ENCODE results near the gene CREB3L2.
"Not testable (repeated sequence)": the region's sequence is repeated elsewhere in the genome, so short reads cannot be mapped to it uniquely, and the experiment has no call there.

CREB3L2 gene

GRCh38 chr7:137909042-137909441, 92.8 kb downstream of the CREB3L2 start:
- Histone ChIP-seq H3K4me1 (ENCODE audit: control insufficient read depth, insufficient read depth, low read length) (no peaks in the 10 kb centered on the region), H3K4me3 (ENCODE audit: low read length) (no peak overlapping the region), H3K9me3 (ENCODE audit: control insufficient read depth, low read length) (no peaks in the 10 kb centered on the region), H3K27me3 (replicated peaks; ENCODE audit: control insufficient read depth, insufficient read depth, low read length) (no peaks in the 10 kb centered on the region), H3K36me3 (ENCODE audit: control insufficient read depth, insufficient read depth, low read length, severe bottlenecking) (peaks cover 84% of the 10 kb centered on the region), H3K9ac (ENCODE audit: low read length) (no peak overlapping the region)
- no peak for DNase-seq (ENCODE audit: low read depth)

- Histone ChIP-seq H3K4me3 (ENCODE audit: low read length) (no peak overlapping the region), H3K9ac (ENCODE audit: low read length) (no peak overlapping the region), H3K4me1 (ENCODE audit: control insufficient read depth, insufficient read depth, low read length) (peaks cover 3% of the 10 kb centered on the region), H3K9me3 (ENCODE audit: control insufficient read depth, low read length) (no peaks in the 10 kb centered on the region), H3K36me3 (ENCODE audit: control insufficient read depth, insufficient read depth, low read length, severe bottlenecking) (peaks cover 82% of the 10 kb centered on the region), H3K27me3 (replicated peaks; ENCODE audit: control insufficient read depth, insufficient read depth, low read length) (no peaks in the 10 kb centered on the region)
- no peak for DNase-seq (ENCODE audit: low read depth)
Observed at GRCh38 chr7:137908106-137908505, 93.8 kb downstream of the CREB3L2 start.

- not testable (repeated sequence) for DNase-seq (ENCODE audit: low read depth); H3K4me1 ChIP-seq (ENCODE audit: control insufficient read depth, insufficient read depth, low read length); H3K9ac ChIP-seq (ENCODE audit: low read length); H3K9me3 ChIP-seq (ENCODE audit: control insufficient read depth, low read length); H3K4me3 ChIP-seq (ENCODE audit: low read length); H3K27me3 ChIP-seq (replicated peaks; ENCODE audit: control insufficient read depth, insufficient read depth, low read length)
- H3K36me3 ChIP-seq (ENCODE audit: control insufficient read depth, insufficient read depth, low read length, severe bottlenecking): peaks cover 82% of the 10 kb centered on the region
Observed at GRCh38 chr7:137906636-137907035, 95.2 kb downstream of the CREB3L2 start.

- no peak for DNase-seq (ENCODE audit: low read depth)
- Histone ChIP-seq H3K4me3 (ENCODE audit: low read length) (no peak overlapping the region), H3K36me3 (ENCODE audit: control insufficient read depth, insufficient read depth, low read length, severe bottlenecking) (peaks cover 80% of the 10 kb centered on the region)
Observed at GRCh38 chr7:137904833-137905232, 97.1 kb downstream of the CREB3L2 start.

GRCh38 chr7:137903382-137904169, 98.3 kb downstream of the CREB3L2 start:
- DNase-seq (ENCODE audit: low read depth): peak; percentile 87
- Histone ChIP-seq H3K9me3 (ENCODE audit: control insufficient read depth, low read length) (no peaks in the 10 kb centered on the region), H3K9ac (ENCODE audit: low read length) (peak overlapping the region; percentile 18), H3K36me3 (ENCODE audit: control insufficient read depth, insufficient read depth, low read length, severe bottlenecking) (peaks cover 76% of the 10 kb centered on the region), H3K27me3 (replicated peaks; ENCODE audit: control insufficient read depth, insufficient read depth, low read length) (no peaks in the 10 kb centered on the region), H3K4me3 (ENCODE audit: low read length) (no peak overlapping the region), H3K4me1 (ENCODE audit: control insufficient read depth, insufficient read depth, low read length) (peaks cover 18% of the 10 kb centered on the region)

More at GRCh38 chr7:137904833-137905232, 97.1 kb downstream of the CREB3L2 start:
- Histone ChIP-seq H3K9me3 (ENCODE audit: control insufficient read depth, low read length) (no peaks in the 10 kb centered on the region), H3K4me1 (ENCODE audit: control insufficient read depth, insufficient read depth, low read length) (peaks cover 7% of the 10 kb centered on the region), H3K27me3 (replicated peaks; ENCODE audit: control insufficient read depth, insufficient read depth, low read length) (no peaks in the 10 kb centered on the region), H3K9ac (ENCODE audit: low read length) (no peak overlapping the region)

GRCh38 chr7:137900137-137900536, 101.7 kb downstream of the CREB3L2 start:
- no peaks in the 10 kb centered on the region for H3K27me3 ChIP-seq (replicated peaks; ENCODE audit: control insufficient read depth, insufficient read depth, low read length)
- H3K4me3 ChIP-seq (ENCODE audit: low read length): no peak overlapping the region
- H3K9ac ChIP-seq (ENCODE audit: low read length): peak overlapping the region; percentile 71
- DNase-seq (ENCODE audit: low read depth): no peak
- H3K4me1 ChIP-seq (ENCODE audit: control insufficient read depth, insufficient read depth, low read length): peaks cover 18% of the 10 kb centered on the region
- peaks cover 73% of the 10 kb centered on the region for H3K36me3 ChIP-seq (ENCODE audit: control insufficient read depth, insufficient read depth, low read length, severe bottlenecking)
- H3K9me3 ChIP-seq (ENCODE audit: control insufficient read depth, low read length): no peaks in the 10 kb centered on the region

GRCh38 chr7:137898839-137899721, 102.8 kb downstream of the CREB3L2 start:
- H3K27me3 ChIP-seq (replicated peaks; ENCODE audit: control insufficient read depth, insufficient read depth, low read length): no peaks in the 10 kb centered on the region
- H3K36me3 ChIP-seq (ENCODE audit: control insufficient read depth, insufficient read depth, low read length, severe bottlenecking): peaks cover 79% of the 10 kb centered on the region
- peaks cover 18% of the 10 kb centered on the region for H3K4me1 ChIP-seq (ENCODE audit: control insufficient read depth, insufficient read depth, low read length)
- no peak overlapping the region for H3K4me3 ChIP-seq (ENCODE audit: low read length)
- peaks cover 2% of the 10 kb centered on the region for H3K9me3 ChIP-seq (ENCODE audit: control insufficient read depth, low read length)
- H3K9ac ChIP-seq (ENCODE audit: low read length): peak overlapping the region; percentile 71
- peak; percentile 92 for DNase-seq (ENCODE audit: low read depth)

GRCh38 chr7:137895301-137896221, 106.3 kb downstream of the CREB3L2 start:
- Histone ChIP-seq H3K27me3 (replicated peaks; ENCODE audit: control insufficient read depth, insufficient read depth, low read length) (no peaks in the 10 kb centered on the region), H3K9me3 (ENCODE audit: control insufficient read depth, low read length) (peaks cover 6% of the 10 kb centered on the region), H3K9ac (ENCODE audit: low read length) (no peak overlapping the region), H3K4me1 (ENCODE audit: control insufficient read depth, insufficient read depth, low read length) (peaks cover 25% of the 10 kb centered on the region), H3K36me3 (ENCODE audit: control insufficient read depth, insufficient read depth, low read length, severe bottlenecking) (peaks cover 68% of the 10 kb centered on the region), H3K4me3 (ENCODE audit: low read length) (no peak overlapping the region)
- no peak for DNase-seq (ENCODE audit: low read depth)

- H3K9ac ChIP-seq (ENCODE audit: low read length): peak overlapping the region; percentile 3
- H3K4me3 ChIP-seq (ENCODE audit: low read length): no peak overlapping the region
- H3K4me1 ChIP-seq (ENCODE audit: control insufficient read depth, insufficient read depth, low read length): peaks cover 10% of the 10 kb centered on the region
- H3K27me3 ChIP-seq (replicated peaks; ENCODE audit: control insufficient read depth, insufficient read depth, low read length): no peaks in the 10 kb centered on the region
- no peak for DNase-seq (ENCODE audit: low read depth)
- H3K36me3 ChIP-seq (ENCODE audit: control insufficient read depth, insufficient read depth, low read length, severe bottlenecking): peaks cover 79% of the 10 kb centered on the region
- peaks cover 6% of the 10 kb centered on the region for H3K9me3 ChIP-seq (ENCODE audit: control insufficient read depth, low read length)
Observed at GRCh38 chr7:137893143-137893742, 108.6 kb downstream of the CREB3L2 start.

- peaks cover 6% of the 10 kb centered on the region for H3K9me3 ChIP-seq (ENCODE audit: control insufficient read depth, low read length)
- no peak overlapping the region for H3K4me3 ChIP-seq (ENCODE audit: low read length)
- no peak for DNase-seq (ENCODE audit: low read depth)
- no peaks in the 10 kb centered on the region for H3K27me3 ChIP-seq (replicated peaks; ENCODE audit: control insufficient read depth, insufficient read depth, low read length)
- peaks cover 10% of the 10 kb centered on the region for H3K4me1 ChIP-seq (ENCODE audit: control insufficient read depth, insufficient read depth, low read length)
- H3K36me3 ChIP-seq (ENCODE audit: control insufficient read depth, insufficient read depth, low read length, severe bottlenecking): peaks cover 64% of the 10 kb centered on the region
- no peak overlapping the region for H3K9ac ChIP-seq (ENCODE audit: low read length)
Observed at GRCh38 chr7:137891016-137891655, 110.8 kb downstream of the CREB3L2 start.

Measured in adipocyte (in vitro differentiated cells).